Activated T-cell treated with anti-CD3 and anti-CD28 coated beads for 48 hours (primary cell): ENCODE data around the gene WDFY4.

Experiments
- DNase-seq: peaks from one replicate; pipeline ENCODE4 v3.0.0-alpha.2; 2020; ENCODE audit warnings: low read depth

The WDFY4 gene

GRCh38 chr10:49025347-49025983, 340.8 kb downstream of the WDFY4 start:
- no peak for DNase-seq

- DNase-seq: no peak
Measured at GRCh38 chr10:49028639-49029038, 344.0 kb downstream of the WDFY4 start.

- no peak for DNase-seq
Measured at GRCh38 chr10:49029666-49030065, 345.0 kb downstream of the WDFY4 start.
